Spleen (tissue), 7 donors: Measurements from ENCODE around the gene ARMC10.
"Not testable (repeated sequence)": the region's sequence is repeated elsewhere in the genome, so short reads cannot be mapped to it uniquely, and the experiment has no call there.

Experiments
- CTCF ChIP-seq, 11 experiments: fragments of 200-600 bp in 7 of 11; fragments of 450-650 bp in 4 of 11; sonication (generic) in 4 of 11; IDR thresholded peaks in 8 of 11; conservative IDR thresholded peaks in 3 of 11; 1 replicate in 7 of 11; 2 replicates in 4 of 11; pipeline versions ENCODE4 v1.4.0 to v1.8.0; 2016 to 2021; ENCODE audit warnings: antibody characterized with exemption in 11 of 11, inconsistent platforms in 4 of 11, mild to moderate bottlenecking in 1 of 11
- POLR2A ChIP-seq, 3 donors: fragments of 450-650 bp; IDR thresholded peaks; one replicate each; pipeline ENCODE4 v1.5.1; 2017; ENCODE audit warnings: antibody characterized with exemption in 3 of 3, mild to moderate bottlenecking in 1 of 3
- POLR2AphosphoS5 ChIP-seq, 3 donors: sonication (generic); formaldehyde crosslinking; IDR thresholded peaks; one replicate each; pipeline ENCODE4 v1.5.1; 2017; ENCODE audit warnings: antibody characterized with exemption in 3 of 3
- donor health status: DM: no; HTN: no; CAD: no; lungs with moderate emphysema.
- donor health status: DM: no; HTN: no; CAD: no.
- donor health status: DM: no; HTN: no; CAD: no.

- TF ChIP-seq CTCF (IDR thresholded peaks at IDR 0.05 in 8 of 11, conservative IDR thresholded peaks at IDR 0.05 in 3 of 11); POLR2AphosphoS5 (IDR thresholded peaks at IDR 0.05); POLR2A (IDR thresholded peaks at IDR 0.05): not testable (repeated sequence)
These were observed 3.3 kb downstream of the ARMC10 start for GRCh38 chr7:103078226-103078625.
